ENCODE measurements around the gene MRPL30.
"Not testable (repeated sequence)": the region's sequence is repeated elsewhere in the genome, so short reads cannot be mapped to it uniquely, and the experiment has no call there.

Gene MRPL30

DNA sequence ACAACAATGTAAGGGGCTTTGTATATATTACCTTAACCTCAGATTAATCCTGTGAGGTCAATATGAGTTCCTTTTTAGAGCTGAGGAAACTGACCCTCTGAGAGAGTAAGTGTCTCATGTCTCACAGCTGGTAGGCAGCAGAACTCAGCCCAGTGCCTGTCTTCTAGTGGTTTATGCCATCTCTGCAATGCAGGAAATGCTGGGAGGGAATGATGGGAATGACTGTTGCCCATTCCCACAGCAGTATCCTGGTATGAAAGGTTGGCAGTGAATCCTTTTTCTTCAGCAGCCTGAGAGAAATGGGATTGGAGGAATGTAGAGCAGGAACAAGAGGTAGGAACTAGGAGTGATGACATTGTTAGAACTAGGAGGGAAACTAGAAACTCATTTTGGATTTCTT is 6.0 kb downstream of the MRPL30 start:
- no peak for DNase-seq

DNA sequence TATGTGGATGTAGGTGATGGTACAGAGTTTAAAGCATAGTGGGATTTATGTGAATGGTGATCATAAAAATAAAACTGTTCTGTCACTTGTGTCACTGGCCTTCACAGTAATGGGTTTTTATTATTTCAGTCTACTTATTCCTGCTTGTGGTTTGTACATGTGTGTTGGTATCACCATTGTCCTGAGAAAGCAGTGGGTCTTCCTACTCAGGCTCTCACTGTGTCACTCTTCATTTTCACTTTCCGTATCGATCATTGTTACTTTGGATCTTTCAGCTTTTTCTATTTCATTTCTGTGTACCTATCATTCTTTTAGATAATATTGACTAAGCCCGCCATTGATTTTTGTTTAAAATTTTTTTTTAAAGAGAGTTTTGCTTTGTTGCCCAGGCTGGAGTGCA is 7.4 kb downstream of the MRPL30 start:
- DNase-seq: no peak

DNA sequence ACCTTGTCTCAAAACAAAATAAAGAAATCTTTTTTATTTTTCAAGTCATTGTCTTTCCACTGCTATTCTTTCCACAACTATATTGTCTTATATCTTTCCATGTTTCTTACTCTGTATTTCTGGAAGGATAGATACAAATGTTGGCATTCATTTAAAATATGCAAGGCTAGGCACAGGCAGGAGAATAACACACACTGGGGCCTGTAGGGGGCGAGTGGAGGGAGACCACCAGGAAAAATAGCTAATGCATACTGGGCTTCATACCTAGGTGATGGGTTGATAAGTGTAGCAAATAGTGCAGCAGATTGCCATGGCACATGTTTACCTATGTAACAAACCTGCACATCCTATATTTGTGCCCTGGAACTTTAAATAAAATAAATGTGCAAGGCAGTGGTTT is 9.6 kb downstream of the MRPL30 start:
- no peak for DNase-seq

DNA sequence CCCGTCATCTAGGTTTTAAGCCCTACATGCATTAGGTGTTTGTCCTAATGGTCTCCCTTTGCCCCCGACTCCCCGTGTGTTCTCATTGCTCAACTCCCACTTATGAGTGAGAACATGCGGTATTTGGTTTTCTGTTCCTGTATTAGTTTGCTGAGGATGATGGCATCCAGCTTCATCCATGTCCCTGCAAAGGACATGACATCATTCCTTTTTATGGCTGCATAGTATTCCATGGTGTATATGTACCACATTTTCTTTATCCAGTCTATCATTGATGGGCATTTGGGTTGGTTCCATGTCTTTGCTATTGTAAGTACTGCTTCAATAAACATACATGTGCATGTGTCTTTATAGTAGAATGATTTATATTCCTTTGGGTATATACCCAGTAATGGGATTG is 11.4 kb downstream of the MRPL30 start:
- DNase-seq: not testable (repeated sequence)

DNA sequence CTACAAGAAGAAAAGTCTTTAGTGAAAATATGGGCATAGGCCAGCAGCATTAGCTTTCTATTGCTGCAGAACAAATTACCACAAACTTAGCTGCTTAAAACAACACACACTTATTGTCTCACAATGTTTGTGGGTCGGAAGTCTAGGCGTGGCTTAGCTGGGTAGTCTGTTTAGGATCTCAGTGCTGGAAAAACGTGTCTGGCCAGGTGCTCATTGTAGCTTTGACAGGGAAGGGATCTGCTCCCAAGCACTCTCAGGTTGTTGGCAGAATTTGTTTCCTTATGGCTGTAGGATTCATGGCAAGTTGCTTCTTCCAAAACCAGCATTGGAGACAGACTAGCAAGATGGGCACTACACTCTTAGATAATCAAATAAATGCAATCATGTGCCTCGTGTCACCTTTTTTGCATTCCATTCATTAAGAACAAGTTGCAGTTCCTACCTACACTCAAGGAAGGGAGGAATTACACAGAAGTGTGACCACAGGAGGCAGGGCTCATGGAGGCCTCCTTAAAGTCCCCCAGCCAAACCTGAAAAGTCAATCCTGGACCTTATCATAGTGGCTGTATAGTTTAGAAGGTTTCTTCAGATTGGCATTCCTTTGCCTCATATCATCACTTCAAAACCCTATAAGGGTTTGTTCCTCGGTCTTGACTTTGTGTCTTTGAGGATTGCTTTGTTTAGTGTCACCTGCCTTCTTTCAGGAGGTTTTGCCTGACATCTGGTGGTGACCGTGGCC is 17.3 kb downstream of the MRPL30 start:
- DNase-seq: no peak

DNA sequence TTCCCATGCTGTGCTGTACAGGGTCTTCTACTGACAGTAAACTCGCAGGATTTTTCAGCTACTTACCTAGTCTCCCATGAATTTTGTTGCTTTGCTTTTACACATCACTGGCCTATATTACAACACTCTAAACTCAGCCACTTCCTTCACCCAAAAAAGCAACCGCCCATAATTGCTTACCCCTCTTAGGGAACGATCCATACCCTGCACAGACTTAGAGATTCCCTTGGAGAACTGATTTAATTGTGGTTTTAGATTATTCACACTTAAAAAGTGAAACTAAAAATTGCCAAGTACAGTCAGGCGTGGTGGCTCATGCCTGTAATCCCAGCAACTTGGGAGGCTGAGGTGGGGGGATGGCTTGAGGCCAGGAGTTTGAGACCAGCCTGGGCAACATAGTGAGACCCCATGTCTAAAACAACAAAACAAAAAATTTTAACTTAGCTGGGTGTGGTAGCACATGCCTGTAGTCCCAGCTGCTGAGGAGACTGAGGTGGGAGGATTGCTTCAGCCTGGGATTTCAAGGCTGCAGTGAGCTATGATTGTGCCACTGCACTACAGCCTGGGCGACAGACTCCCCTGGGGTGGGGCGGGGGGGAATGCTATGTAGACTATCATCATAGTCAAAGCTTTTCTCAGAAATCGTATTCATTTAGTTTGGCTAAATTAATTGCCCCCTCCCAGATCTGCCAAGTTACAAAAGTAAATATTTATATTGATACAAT is 19.3 kb downstream of the MRPL30 start:
- no peak for DNase-seq

DNA sequence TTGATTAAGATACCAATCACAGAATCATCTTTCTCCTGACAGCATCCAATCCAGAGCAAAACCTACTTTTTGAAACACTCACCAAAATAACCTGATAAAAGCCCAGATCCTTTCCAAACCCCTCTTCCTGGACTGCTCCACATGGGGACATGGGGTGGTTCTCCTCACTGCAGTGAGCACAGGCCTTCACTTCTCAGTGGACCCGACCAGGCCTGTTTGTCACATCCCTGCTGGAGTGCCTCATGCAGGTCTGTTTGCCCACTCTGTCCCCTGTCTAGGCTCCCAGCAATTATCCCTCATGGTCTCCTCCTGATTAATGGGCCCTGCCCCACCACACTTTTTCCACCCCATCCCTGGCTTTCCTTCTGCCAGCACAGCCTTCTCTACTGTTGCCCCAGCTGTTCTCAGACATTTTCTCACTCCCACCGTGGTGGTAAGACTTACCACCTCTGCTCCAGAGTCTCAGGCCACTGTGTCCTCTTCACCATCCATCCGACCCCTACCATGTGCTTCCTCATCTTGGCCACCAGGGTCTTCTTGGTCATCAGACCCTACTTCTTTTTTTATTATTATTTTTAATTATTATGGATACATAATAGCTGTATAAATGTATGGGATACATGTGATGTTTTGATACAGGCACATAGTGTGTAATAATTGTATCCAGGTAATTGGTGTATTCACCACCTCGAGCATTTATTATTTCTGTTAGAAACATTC is 21.1 kb downstream of the MRPL30 start:
- DNase-seq: no peak

DNA sequence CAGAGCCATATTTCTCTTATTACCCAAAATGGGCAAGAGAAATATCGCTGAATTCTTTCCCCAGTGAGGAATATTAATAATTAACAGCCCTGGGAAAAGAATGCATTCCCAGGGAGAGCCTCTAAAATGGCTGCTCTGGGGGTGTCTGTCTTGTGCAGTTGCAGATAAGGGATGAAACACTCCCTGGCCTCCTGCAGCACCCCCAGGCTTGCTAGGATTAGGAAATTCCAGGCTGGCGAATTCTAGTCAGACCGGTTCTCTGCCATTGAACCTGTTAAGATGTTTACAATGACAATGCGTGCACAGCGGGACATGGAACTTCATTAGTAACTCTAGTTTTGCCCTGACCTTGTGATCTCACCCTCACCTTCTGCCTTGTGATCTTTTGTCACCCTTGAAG is 24.5 kb downstream of the MRPL30 start:
- DNase-seq: no peak

DNA sequence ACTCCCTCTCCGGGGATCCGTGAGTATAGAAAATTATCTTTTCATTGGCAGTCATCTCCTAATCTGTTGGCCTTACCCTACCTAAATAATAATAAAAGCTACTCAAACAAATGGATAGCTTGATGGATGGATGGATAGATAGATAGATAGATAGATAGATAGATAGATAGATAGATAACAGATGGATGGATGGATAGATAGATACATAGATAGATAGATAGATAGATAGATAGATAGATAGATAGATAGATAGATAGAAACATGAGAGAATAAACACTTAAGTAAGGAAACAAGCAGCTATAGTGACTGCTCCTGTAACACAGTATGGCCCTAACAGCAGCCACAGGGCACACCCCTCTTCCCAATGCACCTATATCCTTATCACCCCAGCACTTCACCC is 35.1 kb downstream of the MRPL30 start:
- DNase-seq: no peak

DNA sequence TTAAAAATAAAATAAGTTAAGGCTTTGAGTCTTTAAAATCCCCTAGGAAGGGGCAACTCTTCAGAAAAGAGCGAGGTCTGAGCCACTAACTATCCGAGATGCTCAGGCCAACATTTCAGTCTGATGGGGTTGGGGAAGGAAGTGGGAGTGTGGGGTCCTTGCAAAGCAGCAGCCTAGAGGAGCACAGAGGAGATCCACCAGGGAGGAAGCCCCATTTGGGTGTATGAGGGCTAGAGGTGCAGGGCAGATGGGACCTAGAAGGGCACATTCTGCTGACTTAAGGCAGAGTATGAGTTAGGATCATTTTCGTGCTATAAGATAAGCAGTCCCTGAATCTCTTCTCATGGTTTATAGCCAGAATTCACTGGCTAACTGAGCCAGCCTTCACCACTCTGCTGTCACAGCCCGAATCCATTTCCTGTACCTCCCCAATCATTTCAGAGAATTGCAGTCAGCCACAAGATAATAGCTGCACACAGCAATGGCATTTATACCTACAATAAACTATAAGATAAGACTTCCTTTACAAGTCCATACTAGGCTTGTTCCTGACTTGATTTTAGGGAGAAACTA is 37.0 kb downstream of the MRPL30 start:
- DNase-seq: no peak

DNA sequence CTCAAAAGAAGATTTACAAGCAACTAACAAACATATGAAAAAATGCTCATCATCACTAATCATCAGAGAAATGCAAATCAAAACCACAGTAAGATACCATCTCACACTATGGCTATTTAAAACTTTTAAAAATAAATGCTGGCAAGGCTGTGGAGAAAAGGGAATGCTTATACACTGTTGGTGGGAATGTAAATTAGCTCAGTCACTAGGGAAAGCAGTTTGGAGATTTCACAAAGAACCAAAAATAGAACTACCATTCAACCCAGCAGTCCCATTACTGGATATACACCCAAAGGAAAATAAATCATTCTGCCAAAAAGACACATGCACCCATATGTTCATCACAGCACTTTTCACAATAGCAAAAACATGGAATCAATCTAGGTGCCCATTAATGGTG is 52.2 kb downstream of the MRPL30 start:
- not testable (repeated sequence) for DNase-seq

DNA sequence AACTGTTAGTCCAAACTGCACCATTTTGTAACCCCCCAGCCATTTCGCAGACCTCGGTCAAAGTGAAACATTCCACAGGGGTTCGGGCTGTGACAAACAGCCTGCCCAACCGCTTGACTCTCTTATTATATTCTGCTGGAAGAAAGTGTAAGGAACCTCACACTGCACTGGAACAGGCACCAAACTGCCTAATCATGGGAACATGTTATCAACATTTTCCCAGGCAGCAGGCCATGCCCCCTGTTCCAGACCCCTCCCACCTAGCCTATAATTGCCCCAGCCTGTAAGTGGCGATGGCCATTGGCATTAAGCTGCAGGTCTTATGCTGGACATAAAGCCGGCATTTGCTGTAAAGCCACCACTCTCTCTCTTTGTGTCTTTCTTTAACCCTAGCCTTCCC is 57.6 kb downstream of the MRPL30 start:
- no peak for DNase-seq

DNA sequence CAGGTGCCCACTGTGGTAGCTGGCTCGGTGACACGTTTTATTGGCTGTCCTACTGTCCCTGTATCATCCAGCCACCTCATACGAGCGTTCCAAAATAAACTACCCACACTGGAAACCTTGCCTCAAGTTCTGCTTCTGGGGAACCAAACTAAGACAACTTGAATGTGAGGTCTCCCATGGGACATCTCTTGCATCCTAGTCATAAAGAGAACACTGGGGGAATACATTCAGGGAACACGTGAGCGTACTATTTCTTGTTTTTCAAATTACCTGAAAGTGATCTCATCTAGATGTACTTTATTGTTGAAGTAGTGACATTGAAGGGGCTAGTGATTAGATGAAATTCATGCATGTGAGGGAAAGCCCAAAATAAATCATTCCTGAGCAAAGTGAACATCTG is 59.4 kb downstream of the MRPL30 start:
- no peak for DNase-seq

DNA sequence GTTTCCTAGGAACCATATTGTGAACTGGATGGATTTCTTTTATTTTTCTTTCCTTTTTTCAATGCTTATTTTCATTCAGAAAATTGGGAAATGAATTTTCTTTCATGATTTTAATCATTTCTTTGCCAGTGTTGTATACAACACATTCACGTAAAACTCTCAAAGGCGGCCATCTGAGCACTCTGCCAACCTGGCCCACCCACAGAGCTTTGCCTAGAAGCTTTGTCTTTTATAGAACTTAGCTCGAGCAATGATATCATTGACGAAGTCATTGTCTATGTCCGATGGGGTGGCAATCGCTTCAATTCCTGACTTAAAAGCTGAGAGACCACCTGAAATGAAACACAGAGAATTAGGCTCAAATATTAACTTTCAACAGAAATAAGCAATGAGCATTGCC is 61.2 kb downstream of the MRPL30 start:
- no peak for DNase-seq
